ENCODE measurements around the gene SNX13. TPM values are rescaled to one million over a fixed set of nuclear protein-coding genes. Genes with fewer than 3 reads are reported as not detected.
"Not testable (repeated sequence)": the region's sequence is repeated elsewhere in the genome, so short reads cannot be mapped to it uniquely, and the experiment has no call there.

The SNX13 gene
- total and polyA plus RNA-seq, 12 donors, result 7.1 to 57.7 (median 44.6) TPM

DNA sequence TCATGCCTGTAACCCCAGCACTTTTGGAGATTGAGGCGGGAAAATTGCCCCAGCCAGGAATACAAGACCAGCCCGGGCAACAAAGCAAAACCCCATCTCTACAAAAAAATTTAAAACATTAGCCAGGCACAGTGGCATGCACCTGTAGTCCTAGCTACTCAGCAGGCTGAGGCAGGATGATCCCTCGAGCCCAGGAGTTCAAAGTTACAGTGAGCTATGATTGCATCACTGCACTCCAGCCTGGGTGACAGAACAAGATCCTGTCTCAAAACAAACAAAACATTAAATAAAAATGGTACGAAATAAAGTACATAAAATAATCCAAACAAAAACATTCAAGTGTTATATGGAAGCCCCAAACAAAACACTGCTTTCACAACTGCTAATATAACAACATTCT is 125.0 kb downstream of the SNX13 start:
- DNase-seq (no peak), ATAC-seq (no peak)
- peaks cover 0 to 20% (median 12%) of the 10 kb centered on the region in 11 donors for H3K9me3 ChIP-seq
- TF ChIP-seq, protein P1, sequence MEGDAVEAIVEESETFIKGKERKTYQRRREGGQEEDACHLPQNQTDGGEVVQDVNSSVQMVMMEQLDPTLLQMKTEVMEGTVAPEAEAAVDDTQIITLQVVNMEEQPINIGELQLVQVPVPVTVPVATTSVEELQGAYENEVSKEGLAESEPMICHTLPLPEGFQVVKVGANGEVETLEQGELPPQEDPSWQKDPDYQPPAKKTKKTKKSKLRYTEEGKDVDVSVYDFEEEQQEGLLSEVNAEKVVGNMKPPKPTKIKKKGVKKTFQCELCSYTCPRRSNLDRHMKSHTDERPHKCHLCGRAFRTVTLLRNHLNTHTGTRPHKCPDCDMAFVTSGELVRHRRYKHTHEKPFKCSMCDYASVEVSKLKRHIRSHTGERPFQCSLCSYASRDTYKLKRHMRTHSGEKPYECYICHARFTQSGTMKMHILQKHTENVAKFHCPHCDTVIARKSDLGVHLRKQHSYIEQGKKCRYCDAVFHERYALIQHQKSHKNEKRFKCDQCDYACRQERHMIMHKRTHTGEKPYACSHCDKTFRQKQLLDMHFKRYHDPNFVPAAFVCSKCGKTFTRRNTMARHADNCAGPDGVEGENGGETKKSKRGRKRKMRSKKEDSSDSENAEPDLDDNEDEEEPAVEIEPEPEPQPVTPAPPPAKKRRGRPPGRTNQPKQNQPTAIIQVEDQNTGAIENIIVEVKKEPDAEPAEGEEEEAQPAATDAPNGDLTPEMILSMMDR (IDR thresholded peaks at IDR 0.05), result no peak
- intact Hi-C loops (cut with DNase I), result no loop called here
- H3K36me3 ChIP-seq, result peaks cover 0 to 66% (median 18%) of the 10 kb centered on the region in 9 donors
- H3K27me3 ChIP-seq, result no peaks in the 10 kb centered on the region
- WGBS, 2 donors, result 87 to 92% methylated on average over 4 of the region's 4 CpGs
- H3K27ac ChIP-seq, result no peak overlapping the region
- H3K4me1 ChIP-seq, result no peaks in the 10 kb centered on the region
- H3K4me3 ChIP-seq, result no peak overlapping the region

DNA sequence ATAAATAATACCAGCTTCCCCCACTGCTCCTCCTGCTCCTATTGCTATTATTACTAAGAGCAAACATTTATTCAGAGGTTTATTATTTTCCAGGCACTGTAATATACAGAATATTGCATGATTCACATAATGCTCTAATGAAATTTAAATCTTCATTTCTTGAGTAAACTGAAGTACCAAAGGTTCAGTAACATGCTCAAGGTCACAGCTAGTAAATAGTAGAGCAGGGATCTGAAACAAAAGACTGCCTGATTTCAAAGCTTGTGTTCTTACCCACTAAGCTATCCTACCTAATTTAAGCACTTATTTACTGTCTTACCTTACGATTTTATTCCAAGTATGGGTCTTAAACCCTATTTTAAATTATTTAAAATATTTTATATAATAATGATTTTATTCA is 126.2 kb downstream of the SNX13 start:
- Histone ChIP-seq H3K4me1 (no peaks in the 10 kb centered on the region), H3K27me3 (no peaks in the 10 kb centered on the region), H3K9me3 (peaks cover 0 to 20% (median 12%) of the 10 kb centered on the region in 11 donors), H3K4me3 (no peak overlapping the region), H3K36me3 (peaks cover 0 to 53% (median 18%) of the 10 kb centered on the region in 9 donors), H3K27ac (no peak overlapping the region)
- 95 to 96% methylated on average over 1 of the region's 1 CpG for WGBS, 2 donors
- ATAC-seq (no peak), DNase-seq (no peak)
- TF ChIP-seq, protein P1 (IDR thresholded peaks at IDR 0.05), result no peak
- intact Hi-C loops (cut with DNase I), result no loop called here

DNA sequence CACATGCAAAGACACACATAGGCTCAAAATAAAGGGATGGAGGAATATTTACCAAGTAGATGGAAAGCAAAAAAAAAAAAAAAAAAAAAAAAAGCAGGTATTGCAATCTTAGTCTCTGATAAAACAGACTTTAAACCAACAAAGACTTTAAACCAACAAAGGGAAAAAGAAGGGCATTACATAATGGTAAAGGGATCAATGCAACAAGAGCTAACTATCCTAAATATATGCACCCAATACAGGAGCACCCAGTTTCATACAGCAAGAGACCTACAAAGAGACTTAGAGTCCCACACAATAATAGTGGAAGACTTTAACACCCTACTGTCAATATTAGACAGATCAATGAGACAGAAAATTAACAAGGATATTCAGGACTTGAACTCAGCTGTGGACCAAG is 131.1 kb downstream of the SNX13 start:
- not testable (repeated sequence) for H3K4me3 ChIP-seq, H3K4me1 ChIP-seq, ATAC-seq, H3K27me3 ChIP-seq, H3K27ac ChIP-seq, DNase-seq
- intact Hi-C loops (cut with DNase I), result loop anchor here in 1 of 10 donors (5.0 to 10.0 kb wide), 2 partner anchors 46 to 52 kb away; no protein-coding TSS in a partner anchor
- peaks cover 0 to 20% (median 12%) of the 10 kb centered on the region in 11 donors for H3K9me3 ChIP-seq
- peaks cover 0 to 30% (median 18%) of the 10 kb centered on the region in 9 donors for H3K36me3 ChIP-seq

DNA sequence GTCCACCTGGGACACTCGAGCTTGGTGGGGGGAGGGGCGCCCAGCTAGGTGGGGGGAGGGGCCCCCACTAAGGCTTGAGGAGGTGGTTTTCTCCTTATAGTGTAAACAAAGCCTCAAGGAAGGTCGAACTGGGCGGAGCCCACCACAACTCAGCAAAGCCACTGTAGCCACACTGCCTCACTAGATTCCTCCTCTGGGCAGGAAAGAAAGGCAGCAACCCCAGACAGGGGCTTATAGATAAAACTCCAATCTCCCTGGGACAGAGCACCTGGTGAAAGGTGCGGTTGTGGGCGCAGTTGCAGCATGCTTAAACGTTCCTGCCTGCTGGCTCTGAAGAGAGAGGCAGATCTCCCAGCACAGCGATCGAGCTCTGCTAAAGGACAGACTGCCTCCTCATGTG is 133.1 kb downstream of the SNX13 start:
- intact Hi-C loops (cut with DNase I), result loop anchor here in 1 of 10 donors (5.0 to 10.0 kb wide), 2 partner anchors 48 to 50 kb away; no protein-coding TSS in a partner anchor
- WGBS, 2 donors, result 78 to 83% methylated on average over 9 of the region's 9 CpGs
- Histone ChIP-seq H3K4me1 (no peaks in the 10 kb centered on the region), H3K9me3 (peaks cover 0 to 13% (median 5%) of the 10 kb centered on the region in 11 donors), H3K4me3 (no peak overlapping the region), H3K27me3 (no peaks in the 10 kb centered on the region), H3K36me3 (peaks cover 0 to 28% (median 6%) of the 10 kb centered on the region in 9 donors), H3K27ac (no peak overlapping the region)
- TF ChIP-seq, protein P1 (IDR thresholded peaks at IDR 0.05), result no peak
- ATAC-seq (no peak), DNase-seq (no peak)

DNA sequence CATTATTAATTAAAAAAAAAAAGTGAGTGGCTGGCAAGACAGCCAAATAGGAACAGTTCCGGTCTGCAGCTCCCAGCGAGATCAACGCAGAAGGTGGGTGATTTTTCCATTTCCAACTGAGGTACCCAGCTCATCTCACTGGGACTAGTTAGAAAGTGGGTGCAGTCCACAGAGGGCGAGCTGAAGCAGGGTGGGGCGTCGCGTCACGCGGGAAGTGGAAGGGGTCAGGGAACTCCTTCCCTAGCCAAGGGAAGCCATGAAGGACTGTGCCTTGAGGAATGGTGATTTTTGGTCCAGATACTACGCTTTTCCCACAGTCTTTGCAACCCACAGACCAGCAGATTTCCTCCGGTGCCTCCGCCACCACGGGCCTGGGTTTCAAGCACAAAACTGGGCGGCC is 133.7 kb downstream of the SNX13 start:
- Histone ChIP-seq H3K4me1 (no peaks in the 10 kb centered on the region), H3K36me3 (peaks cover 0 to 35% (median 5%) of the 10 kb centered on the region in 9 donors), H3K27me3 (no peaks in the 10 kb centered on the region), H3K9me3 (peaks cover 0 to 7% (median 0%) of the 10 kb centered on the region in 11 donors), H3K4me3 (no peak overlapping the region), H3K27ac (no peak overlapping the region)
- DNase-seq (no peak), ATAC-seq (no peak)
- intact Hi-C loops (cut with DNase I), result loop anchor here in 1 of 10 donors (5.0 to 10.0 kb wide), 2 partner anchors 48 to 49 kb away; no protein-coding TSS in a partner anchor
- TF ChIP-seq, protein P1 (IDR thresholded peaks at IDR 0.05), result no peak
- WGBS, 2 donors, result 96% methylated on average over 14 of the region's 14 CpGs
